SU-DHL-6 (cell line): ENCODE results near the gene SH2D3A.
A peak's percentile ranks its signal among the peaks of the same experiment; 100 is the strongest.

Source experiments
- H2AFZ ChIP-seq: fragments of 200-600 bp; sonication (generic); 2 replicates; pipeline ENCODE4 v1.6.1; 2014; ENCODE audit warnings: low read depth, mild to moderate bottlenecking, moderate library complexity, mixed read lengths, antibody characterized with exemption, low read length; ENCODE audit not compliant: severe bottlenecking
- H3F3A ChIP-seq: fragments of 200-600 bp; shearing (Covaris generic); 2 replicates; pipeline ENCODE4 v1.6.0; 2016; ENCODE audit warnings: antibody characterized with exemption, mild to moderate bottlenecking; ENCODE audit not compliant: insufficient read depth
- H3K27ac ChIP-seq: fragments of 200-600 bp; sonication (generic); 2 replicates; pipeline ENCODE4 v1.5.1; 2016; ENCODE audit warnings: low read depth, mild to moderate bottlenecking, low read length, moderate library complexity, mixed read lengths
- H3K27me3 ChIP-seq: fragments of 200-600 bp; sonication (generic), shearing (Covaris generic); 2 replicates; pipeline ENCODE4 v1.6.0; 2014; ENCODE audit warnings: mild to moderate bottlenecking, low read length
- H3K36me3 ChIP-seq: fragments of 200-600 bp; sonication (generic); 2 replicates; pipeline ENCODE4 v1.6.1; 2014; ENCODE audit warnings: mild to moderate bottlenecking, low read length, mixed read lengths
- H3K4me2 ChIP-seq: fragments of 300-600, 200-600 bp; shearing (Covaris generic), sonication (generic); 2 replicates; pipeline ENCODE4 v1.6.0; 2014; ENCODE audit warnings: low read length, low read depth, mild to moderate bottlenecking; ENCODE audit not compliant: poor library complexity, severe bottlenecking
- H3K4me3 ChIP-seq: fragments of 200-600 bp; sonication (generic); 2 replicates; pipeline ENCODE4 v1.5.1; 2014; ENCODE audit warnings: antibody characterized with exemption, low read length, mild to moderate bottlenecking, mixed read lengths; ENCODE audit not compliant: insufficient read depth, poor library complexity, severe bottlenecking
- H3K79me2 ChIP-seq: fragments of 200-600 bp; sonication (generic); 2 replicates; pipeline ENCODE4 v1.6.1; 2014; ENCODE audit warnings: mild to moderate bottlenecking, low read length, moderate library complexity; ENCODE audit not compliant: insufficient read depth
- H3K9ac ChIP-seq: fragments of 200-600 bp; sonication (generic); 2 replicates; pipeline ENCODE4 v1.7.0; 2014; ENCODE audit warnings: mild to moderate bottlenecking, low read length
- H3K9me2 ChIP-seq: fragments of 200-600 bp; sonication (generic); replicated peaks from 2 replicates; pipeline ENCODE4 v1.6.1; 2014; ENCODE audit warnings: low read length; ENCODE audit not compliant: insufficient read depth
- H3K9me3 ChIP-seq: fragments of 200-600 bp; sonication (generic); 2 replicates; pipeline ENCODE4 v1.6.1; 2014; ENCODE audit warnings: low read length, mixed read lengths; ENCODE audit not compliant: insufficient read depth
- H4K20me1 ChIP-seq: fragments of 200-600 bp; sonication (generic); 2 replicates; pipeline ENCODE4 v1.6.1; 2014; ENCODE audit warnings: low read depth, mild to moderate bottlenecking, antibody characterized with exemption, low read length, moderate library complexity, mixed read lengths
- EZH2phosphoT487 ChIP-seq: fragments of 200-600 bp; sonication (generic), shearing (Covaris generic); conservative IDR thresholded peaks from 2 replicates; pipeline ENCODE4 v1.6.1; 2018; ENCODE audit warnings: mild to moderate bottlenecking, antibody characterized with exemption, low read length, moderate library complexity, mixed read lengths
- TF ChIP-seq, protein P1 (sequence below): fragments of 200-600 bp; sonication (generic); IDR thresholded peaks from one replicate; pipeline ENCODE4 v1.5.1; 2017; ENCODE audit warnings: antibody characterized with exemption, mild to moderate bottlenecking, low read length, moderate library complexity; ENCODE audit not compliant: insufficient read depth, poor library complexity, severe bottlenecking

SH2D3A gene

DNA sequence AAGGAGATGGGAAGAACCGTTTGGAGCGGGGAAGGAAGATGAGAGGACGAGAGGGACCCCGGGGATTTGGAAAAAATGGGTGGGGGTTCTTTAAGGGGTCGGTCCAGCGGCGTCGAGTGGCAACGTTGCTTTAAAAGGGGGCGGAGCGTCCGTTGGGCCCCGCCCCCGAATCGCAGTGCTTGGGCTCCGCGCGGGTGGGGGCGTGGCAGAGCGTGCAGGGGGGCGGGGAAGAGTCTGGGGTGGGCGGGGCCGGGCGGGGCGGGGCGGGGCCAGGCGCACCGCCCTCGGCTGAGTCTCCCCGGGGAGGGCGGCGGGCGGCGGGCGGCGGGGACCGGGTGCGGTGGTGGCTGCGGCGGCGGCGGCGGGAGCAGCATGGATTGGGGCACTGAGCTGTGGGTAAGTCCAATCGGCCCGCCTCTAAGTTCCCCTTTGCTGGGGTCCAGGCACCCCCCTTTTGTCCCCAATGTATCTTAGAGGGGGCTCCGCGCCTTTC is 27.8 kb downstream of the SH2D3A start, which contains the start of gene TRIP10:
Gene TRIP10 (plus strand): TSS at position 291 of the 493 bp plus-strand sequence. CDS start 82 bp downstream, at position 373.
- H3K4me3 ChIP-seq: peak within 1 kb of the TSS; percentile 79
- peaks cover 27% of the 10 kb centered on the region for H3F3A ChIP-seq
- TF ChIP-seq EZH2phosphoT487: no peak
- TF ChIP-seq, protein P1, sequence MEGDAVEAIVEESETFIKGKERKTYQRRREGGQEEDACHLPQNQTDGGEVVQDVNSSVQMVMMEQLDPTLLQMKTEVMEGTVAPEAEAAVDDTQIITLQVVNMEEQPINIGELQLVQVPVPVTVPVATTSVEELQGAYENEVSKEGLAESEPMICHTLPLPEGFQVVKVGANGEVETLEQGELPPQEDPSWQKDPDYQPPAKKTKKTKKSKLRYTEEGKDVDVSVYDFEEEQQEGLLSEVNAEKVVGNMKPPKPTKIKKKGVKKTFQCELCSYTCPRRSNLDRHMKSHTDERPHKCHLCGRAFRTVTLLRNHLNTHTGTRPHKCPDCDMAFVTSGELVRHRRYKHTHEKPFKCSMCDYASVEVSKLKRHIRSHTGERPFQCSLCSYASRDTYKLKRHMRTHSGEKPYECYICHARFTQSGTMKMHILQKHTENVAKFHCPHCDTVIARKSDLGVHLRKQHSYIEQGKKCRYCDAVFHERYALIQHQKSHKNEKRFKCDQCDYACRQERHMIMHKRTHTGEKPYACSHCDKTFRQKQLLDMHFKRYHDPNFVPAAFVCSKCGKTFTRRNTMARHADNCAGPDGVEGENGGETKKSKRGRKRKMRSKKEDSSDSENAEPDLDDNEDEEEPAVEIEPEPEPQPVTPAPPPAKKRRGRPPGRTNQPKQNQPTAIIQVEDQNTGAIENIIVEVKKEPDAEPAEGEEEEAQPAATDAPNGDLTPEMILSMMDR: no peak
- no peaks in the 10 kb centered on the region for H3K9me2 ChIP-seq
- peak within 1 kb of the TSS; percentile 55 for H2AFZ ChIP-seq
- H4K20me1 ChIP-seq: no peaks in the 10 kb centered on the region
- peak within 1 kb of the TSS; percentile 86 for H3K4me2 ChIP-seq
- peak within 1 kb of the TSS; percentile 70 for H3K27ac ChIP-seq
- H3K79me2 ChIP-seq: peaks cover 5% of the 10 kb centered on the region; the same call in 1 of the 2 replicates
- H3K27me3 ChIP-seq: no peaks in the 10 kb centered on the region
- H3K36me3 ChIP-seq: no peaks in the 10 kb centered on the region
- H3K9ac ChIP-seq: peak within 1 kb of the TSS; percentile 70
- no peaks in the 10 kb centered on the region for H3K9me3 ChIP-seq

DNA sequence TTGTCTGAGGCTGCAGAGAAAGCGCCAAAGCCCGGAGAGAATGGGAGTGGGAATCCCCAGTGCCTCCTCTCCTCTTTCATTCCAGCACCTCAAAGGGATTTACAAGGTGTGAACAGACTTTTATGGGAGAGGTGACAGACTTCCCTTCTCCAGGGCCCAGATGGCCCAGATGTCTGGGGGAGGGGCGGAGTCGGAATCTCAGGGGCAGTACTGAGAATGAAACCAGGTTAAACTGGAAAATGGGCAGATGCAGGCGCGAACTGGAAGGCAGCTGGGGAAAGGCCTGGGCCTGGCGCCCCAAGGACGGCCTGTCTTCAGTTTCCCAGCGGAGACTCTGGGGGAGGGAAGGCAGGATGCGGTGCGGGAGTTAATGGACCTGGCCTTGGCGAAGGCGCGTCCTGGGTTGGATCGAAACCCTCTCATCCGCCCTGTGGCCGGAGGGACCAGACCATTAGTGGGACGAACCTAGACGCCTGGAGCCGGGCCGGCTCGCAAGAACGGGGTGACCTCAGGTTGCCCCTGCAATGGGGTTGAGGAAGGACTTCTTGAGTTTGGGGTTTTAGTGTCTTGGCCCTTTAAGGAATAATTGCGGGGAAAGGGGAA is 28.3 kb downstream of the SH2D3A start:
- H3K4me3 ChIP-seq: no peak overlapping the region
- TF ChIP-seq EZH2phosphoT487: no peak
- TF ChIP-seq, protein P1: no peak
- H3K27me3 ChIP-seq: no peaks in the 10 kb centered on the region
- H3K79me2 ChIP-seq: peaks cover 5% of the 10 kb centered on the region; the same call in 1 of the 2 replicates
- no peaks in the 10 kb centered on the region for H3K9me3 ChIP-seq
- H4K20me1 ChIP-seq: no peaks in the 10 kb centered on the region
- H3K4me2 ChIP-seq: peak overlapping the region; percentile 53
- H2AFZ ChIP-seq: peak overlapping the region; percentile 42
- peak overlapping the region; percentile 70 for H3K27ac ChIP-seq
- no peaks in the 10 kb centered on the region for H3K9me2 ChIP-seq
- peaks cover 27% of the 10 kb centered on the region for H3F3A ChIP-seq
- H3K36me3 ChIP-seq: no peaks in the 10 kb centered on the region
- H3K9ac ChIP-seq: no peak overlapping the region

DNA sequence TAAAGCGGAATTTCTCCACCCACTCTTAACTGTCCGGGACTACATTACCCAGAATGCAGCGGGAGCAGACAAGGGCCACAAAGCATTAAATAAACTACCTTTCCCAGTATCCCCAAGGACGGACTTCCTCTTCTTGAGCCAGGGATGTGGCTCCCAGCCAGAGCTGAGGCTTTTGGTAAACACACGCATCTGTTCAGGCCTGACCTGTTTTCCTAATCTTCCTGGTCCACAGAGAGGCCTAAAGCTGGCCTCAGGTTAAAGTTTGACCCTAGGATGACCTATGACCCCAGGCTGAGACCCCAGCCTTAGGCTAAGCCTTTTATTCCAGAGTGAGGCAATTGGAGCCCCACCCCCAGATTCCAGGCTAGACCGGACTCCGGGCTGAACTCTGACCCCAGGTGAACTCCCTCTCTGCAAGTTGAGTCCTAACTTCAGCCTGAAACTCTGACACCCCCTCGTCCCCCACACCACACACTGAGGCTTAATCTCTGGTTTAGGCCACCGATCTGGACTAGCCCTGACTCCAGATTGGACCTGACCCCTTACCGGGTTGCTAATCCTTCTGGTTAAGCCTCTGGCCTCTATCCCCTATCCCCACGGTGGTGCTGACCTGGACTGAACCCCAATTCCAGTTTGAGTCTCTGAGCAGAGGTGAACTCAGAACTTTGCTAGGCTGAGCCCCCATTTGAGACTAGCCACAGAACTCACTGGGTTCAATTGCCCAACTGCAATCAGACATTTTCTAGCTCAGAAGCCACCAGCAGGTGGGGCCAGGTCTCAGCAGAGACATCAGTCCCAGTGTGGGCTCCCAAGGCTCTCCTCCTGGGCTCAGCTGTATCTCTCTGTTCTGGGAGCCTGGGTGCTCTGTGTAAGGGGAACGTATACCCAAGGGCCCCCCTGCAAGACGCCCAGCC is 29.1 kb downstream of the SH2D3A start:
- TF ChIP-seq, protein P1: peak; percentile 72
- TF ChIP-seq EZH2phosphoT487: no peak
- no peaks in the 10 kb centered on the region for H3K36me3 ChIP-seq
- H3F3A ChIP-seq: peaks cover 27% of the 10 kb centered on the region
- peaks cover 5% of the 10 kb centered on the region; the same call in 1 of the 2 replicates for H3K79me2 ChIP-seq
- H3K27ac ChIP-seq: peak overlapping the region; percentile 70
- H3K9ac ChIP-seq: peak overlapping the region; percentile 32
- H3K4me2 ChIP-seq: peak overlapping the region; percentile 59
- no peaks in the 10 kb centered on the region for H3K27me3 ChIP-seq
- H3K9me2 ChIP-seq: no peaks in the 10 kb centered on the region
- H2AFZ ChIP-seq: peak overlapping the region; percentile 67
- H4K20me1 ChIP-seq: no peaks in the 10 kb centered on the region
- peak overlapping the region; percentile 32 for H3K4me3 ChIP-seq
- no peaks in the 10 kb centered on the region for H3K9me3 ChIP-seq
